Ovary (tissue), 9 donors: ENCODE results near the gene ABCC4. TPM values are rescaled to one million over a fixed set of nuclear protein-coding genes. Genes with fewer than 3 reads are reported as not detected.

ENCODE experiments used
- DNase-seq, 5 donors: peaks; one replicate each; pipeline ENCODE4 v3.0.0-alpha.2; 2019 to 2020
- H3K27ac ChIP-seq, 2 donors: fragments of 200-600 bp; one replicate each; pipeline versions ENCODE4 v1.5.1 to v1.8.0; 2019 to 2022
- H3K27me3 ChIP-seq: fragments of 200-600 bp; one replicate; pipeline ENCODE4 v1.8.0; 2022
- H3K36me3 ChIP-seq: fragments of 200-600 bp; sonication (generic); one replicate; pipeline ENCODE4 v1.5.1; 2019
- H3K4me1 ChIP-seq: one replicate; pipeline ENCODE4 v1.8.1; 2013; ENCODE audit warnings: mild to moderate bottlenecking, moderate library complexity; ENCODE audit not compliant: insufficient read depth
- H3K4me3 ChIP-seq: fragments of 200-600 bp; sonication (generic); one replicate; pipeline ENCODE4 v1.5.1; 2017
- H3K9me3 ChIP-seq, 2 donors: fragments of 200-600 bp in 1 of 2; sonication (generic) in 1 of 2; one replicate each; pipeline versions ENCODE4 v1.5.1 to v1.8.1; 2013 to 2019; ENCODE audit warnings: mild to moderate bottlenecking in 1 of 2, moderate library complexity in 1 of 2
- CTCF ChIP-seq, 3 donors: fragments of 450-650 bp in 2 of 3; fragments of 200-600 bp in 1 of 3; IDR thresholded peaks; one replicate each; pipeline versions ENCODE4 v1.5.1 to v1.8.0; 2016 to 2022; ENCODE audit warnings: antibody characterized with exemption in 3 of 3, mild to moderate bottlenecking in 1 of 3
- EP300 ChIP-seq: sonication (generic); formaldehyde crosslinking; IDR thresholded peaks from one replicate; pipeline ENCODE4 v1.6.1; 2017; ENCODE audit warnings: antibody characterized with exemption
- POLR2A ChIP-seq: fragments of 450-650 bp; IDR thresholded peaks from one replicate; pipeline ENCODE4 v1.6.1; 2017; ENCODE audit warnings: antibody characterized with exemption, mild to moderate bottlenecking, moderate library complexity
- whole genome bisulfite sequencing, 3 donors: extraction: QIAGEN DNeasy Blood & Tissue Kit in 1 of 3; methylation state at CpG; one replicate each; pipeline versions ENCODE4 v1.1.5 to v1.1.7; 2013 to 2017; 5-methylcytosine and 5-hydroxymethylcytosine counted together
- intact Hi-C, 4 donors: fragments of 100-400 bp; cut with DNase I; formaldehyde crosslinking; loops; one replicate each; pipeline versions ENCODE4 v1.11.0 to v1.15.1; 2022 to 2023
- polyA plus RNA-seq, 2 donors: library from polyadenylated mRNA; stranded (reverse); fragments of 200-250 nt in 1 of 2; fragments of 350-450 nt in 1 of 2; fragmentation: Illumina TruSeq in 1 of 2; extraction: RNeasy Lipid Tissue Mini Kit (QIAGEN cat#74804) in 1 of 2; gene quantifications; one replicate each; pipeline ENCODE4 v1.2.3, GENCODE V29; 2013 to 2014
- total RNA-seq, 7 donors: library from RNA; depleted of rRNA in 2 of 7; stranded (reverse); fragments of >200 nt in 2 of 7; fragmentation: NEBNext Ultra II Directional in 3 of 7; extraction: Animal tissue kit (Norgen Biotek cat#: 25700) in 3 of 7; gene quantifications; one replicate each; pipeline versions ENCODE4 v1.1.0 to v1.2.4, GENCODE V29; 2016 to 2023
- donor health status: DM: no; HTN: no; CAD: no; lungs with moderate emphysema.
- donor health status: DM: no; HTN: no; CAD: no.
- donor health status: Bipolar disorder and iron deficiency.
- donor health status: DM: yes; HTN: yes; CAD: no.
- donor health status: DM: no; HTN: no; CAD: no.
- donor health status: DM: yes; HTN: yes; CAD: no.

The ABCC4 gene
- total and polyA plus RNA-seq, 9 donors: 6.1 to 28.5 (median 11.5) TPM

- intact Hi-C loops: no loop called here
- Histone ChIP-seq H3K9me3 (no peaks in the 10 kb centered on the region), H3K36me3 (no peaks in the 10 kb centered on the region), H3K27ac (no peak overlapping the region), H3K4me3 (no peak overlapping the region), H3K4me1 (no peaks in the 10 kb centered on the region), H3K27me3 (no peaks in the 10 kb centered on the region)
- TF ChIP-seq POLR2A (no peak), EP300 (no peak), CTCF (IDR thresholded peaks at IDR 0.05) (no peak)
- DNase-seq: no peak
- 81 to 91% (median 86%) methylated on average over 10 of the region's 10 CpGs for WGBS, 3 donors
These were observed 54.8 kb downstream of the ABCC4 start for GRCh38 chr13:95246292-95247082.

DNA sequence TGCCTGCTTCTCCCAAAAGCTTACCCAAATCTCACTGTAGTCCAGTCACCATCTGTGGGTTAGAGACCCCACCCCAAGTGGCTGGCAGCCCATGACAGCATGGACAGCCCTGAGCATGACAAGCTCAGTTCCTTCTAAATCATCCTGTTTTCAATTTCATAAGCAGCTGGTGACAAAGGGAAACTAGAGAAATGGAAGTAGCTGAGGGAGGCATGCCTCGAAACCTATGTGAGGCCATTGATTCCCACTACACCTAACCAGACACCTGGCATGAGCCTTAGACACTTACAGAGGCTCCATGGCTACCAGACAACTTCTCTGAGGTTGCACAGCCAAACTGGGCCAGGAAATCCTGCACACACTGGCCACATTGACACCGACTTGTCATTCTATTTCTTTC, 56.2 kb downstream of the ABCC4 start:
- Histone ChIP-seq H3K27me3 (no peaks in the 10 kb centered on the region), H3K36me3 (no peaks in the 10 kb centered on the region), H3K4me3 (no peak overlapping the region), H3K9me3 (no peaks in the 10 kb centered on the region), H3K4me1 (no peaks in the 10 kb centered on the region), H3K27ac (no peak overlapping the region)
- DNase-seq: no peak
- TF ChIP-seq EP300: no peak
- TF ChIP-seq POLR2A: no peak
- TF ChIP-seq CTCF (IDR thresholded peaks at IDR 0.05): no peak
- 89 to 98% (median 92%) methylated on average over 2 of the region's 2 CpGs for WGBS, 3 donors
- intact Hi-C loops: no loop called here

DNA sequence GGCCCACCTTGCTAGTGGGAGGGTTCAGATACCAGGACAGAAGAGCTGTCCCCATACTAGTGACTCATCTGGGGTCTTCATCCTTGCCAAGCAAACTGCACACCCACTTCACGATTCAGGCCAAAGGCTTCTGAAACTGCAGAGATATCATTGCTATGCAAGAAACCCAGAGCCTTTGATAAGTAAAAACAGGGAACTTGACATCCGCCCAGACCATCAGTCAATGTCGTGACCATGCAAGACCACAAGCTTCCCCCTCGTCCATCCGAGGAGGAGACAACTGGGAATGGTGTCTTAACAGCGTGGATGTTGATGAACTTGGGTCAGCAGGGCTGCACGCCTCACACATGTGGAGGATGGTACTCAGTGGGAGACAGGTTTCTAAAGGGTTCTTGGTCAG, 58.0 kb downstream of the ABCC4 start:
- intact Hi-C loops: no loop called here
- no peak overlapping the region for H3K27ac ChIP-seq
- no peak overlapping the region for H3K4me3 ChIP-seq
- no peak for DNase-seq
- 70 to 79% (median 79%) methylated on average over 7 of the region's 7 CpGs for WGBS, 3 donors
- H3K9me3 ChIP-seq: no peaks in the 10 kb centered on the region
- no peaks in the 10 kb centered on the region for H3K27me3 ChIP-seq
- no peaks in the 10 kb centered on the region for H3K36me3 ChIP-seq
- TF ChIP-seq POLR2A (no peak), EP300 (no peak), CTCF (IDR thresholded peaks at IDR 0.05) (no peak)
- H3K4me1 ChIP-seq: no peaks in the 10 kb centered on the region

DNA sequence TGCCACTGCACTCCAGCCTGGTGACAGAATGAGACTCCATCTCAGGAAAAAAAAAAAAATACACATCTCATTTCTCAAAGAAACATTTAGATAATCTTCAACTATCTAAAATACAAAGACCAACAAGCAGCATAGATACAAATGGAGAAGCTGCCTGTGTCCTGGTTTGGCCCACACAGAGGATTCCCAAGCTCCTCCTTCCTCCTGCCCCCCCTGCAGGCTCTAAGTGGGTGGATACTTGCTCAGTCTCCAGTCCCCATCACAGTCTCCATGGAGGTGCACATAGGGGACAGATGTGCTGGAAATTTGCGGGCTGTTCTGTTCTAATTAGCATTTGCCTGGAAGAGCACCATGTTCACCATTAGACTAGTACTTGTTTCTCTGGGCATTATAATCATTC, 59.9 kb downstream of the ABCC4 start:
- Histone ChIP-seq H3K27me3 (no peaks in the 10 kb centered on the region), H3K4me1 (no peaks in the 10 kb centered on the region), H3K36me3 (no peaks in the 10 kb centered on the region), H3K27ac (no peak overlapping the region), H3K9me3 (no peaks in the 10 kb centered on the region), H3K4me3 (no peak overlapping the region)
- no peak for TF ChIP-seq EP300
- DNase-seq: no peak
- intact Hi-C loops: no loop called here
- 82 to 96% (median 89%) methylated on average over 1 of the region's 1 CpG for WGBS, 3 donors

DNA sequence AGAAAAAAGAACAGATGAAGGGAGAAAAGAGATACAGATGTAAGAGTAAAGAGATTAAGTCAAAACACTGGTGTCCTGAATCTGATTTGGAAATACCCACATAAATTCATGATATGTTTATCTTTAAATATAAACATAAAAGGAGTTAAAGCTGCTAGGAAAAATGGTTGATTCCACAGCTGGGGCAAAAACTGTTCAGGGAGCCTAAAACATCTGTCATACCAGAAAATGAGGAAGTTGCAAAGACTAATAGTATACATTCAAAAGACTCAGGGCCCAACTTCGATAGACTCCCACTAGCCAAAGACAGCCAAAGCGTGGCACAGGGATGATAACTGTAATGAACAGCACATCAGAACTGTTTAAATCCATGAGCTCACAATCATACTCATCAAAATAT, 62.0 kb downstream of the ABCC4 start:
- TF ChIP-seq EP300: no peak
- no peak for TF ChIP-seq POLR2A
- TF ChIP-seq CTCF (IDR thresholded peaks at IDR 0.05): no peak

More for the DNA sequence above, 62.0 kb downstream of the ABCC4 start:
- H3K27me3 ChIP-seq: no peaks in the 10 kb centered on the region
- 38 to 57% (median 47%) methylated on average over 2 of the region's 2 CpGs for WGBS, 3 donors
- intact Hi-C loops: no loop called here
- H3K27ac ChIP-seq: no peak overlapping the region
- no peaks in the 10 kb centered on the region for H3K36me3 ChIP-seq
- H3K9me3 ChIP-seq: no peaks in the 10 kb centered on the region
- no peak for DNase-seq
- H3K4me1 ChIP-seq: no peaks in the 10 kb centered on the region
- no peak overlapping the region for H3K4me3 ChIP-seq
